Neural cell (in vitro differentiated cells): ENCODE results near the gene CTNNA2. TPM values are rescaled to one million over a fixed set of nuclear protein-coding genes. Genes with fewer than 3 reads are reported as not detected.

Source experiments
- H2AFZ ChIP-seq: fragments of 200-600, 300-800 bp; sonication (generic), shearing (Covaris generic); 2 replicates; pipeline ENCODE4 v1.6.0; 2014; ENCODE audit warnings: low read depth, mild to moderate bottlenecking, antibody characterized with exemption, low read length, moderate library complexity
- H3F3A ChIP-seq: fragments of 200-600 bp; shearing (Covaris generic); 2 replicates; pipeline ENCODE4 v1.6.1; 2016; ENCODE audit warnings: mild to moderate bottlenecking, moderate library complexity, mixed read lengths, antibody characterized with exemption, low read length; ENCODE audit not compliant: insufficient read depth, poor library complexity, severe bottlenecking
- H3K27ac ChIP-seq: fragments of 200-600, 300-800 bp; sonication (generic), shearing (Covaris generic); 2 replicates; pipeline ENCODE4 v1.5.1; 2014; ENCODE audit warnings: mild to moderate bottlenecking, low read length, moderate library complexity
- H3K27me3 ChIP-seq: fragments of 300-800, 200-600 bp; sonication (generic), shearing (Covaris generic); 2 replicates; pipeline ENCODE4 v1.6.0; 2014; ENCODE audit warnings: mild to moderate bottlenecking, low read depth, low read length, moderate library complexity; ENCODE audit not compliant: insufficient read depth
- H3K36me3 ChIP-seq: fragments of 300-800, 200-600 bp; sonication (generic), shearing (Covaris generic); 2 replicates; pipeline ENCODE4 v1.5.1; 2014; ENCODE audit warnings: mild to moderate bottlenecking, antibody characterized with exemption, low read length, moderate library complexity; ENCODE audit not compliant: insufficient read depth
- H3K4me2 ChIP-seq: fragments of 300-800, 200-600 bp; sonication (generic), shearing (Covaris generic); 2 replicates; pipeline ENCODE4 v1.6.0; 2014; ENCODE audit warnings: mild to moderate bottlenecking, low read length
- H3K4me3 ChIP-seq: fragments of 300-800, 200-600 bp; sonication (generic), shearing (Covaris generic); 2 replicates; pipeline ENCODE4 v1.5.1; 2014; ENCODE audit warnings: mild to moderate bottlenecking, low read length, moderate library complexity
- H3K79me2 ChIP-seq: fragments of 200-600 bp; shearing (Covaris generic); replicated peaks from 2 replicates; pipeline ENCODE4 v1.6.0; 2014; ENCODE audit warnings: mild to moderate bottlenecking, low read length, moderate library complexity; ENCODE audit not compliant: insufficient read depth
- H3K9ac ChIP-seq: fragments of 300-800, 200-600 bp; sonication (generic), shearing (Covaris generic); 2 replicates; pipeline ENCODE4 v1.6.1; 2016; ENCODE audit warnings: mild to moderate bottlenecking, low read length, mixed read lengths
- H3K9me2 ChIP-seq: fragments of 200-600 bp; shearing (Covaris generic); 2 replicates; pipeline ENCODE4 v1.6.1; 2016; ENCODE audit warnings: mild to moderate bottlenecking, low read length, mixed read lengths; ENCODE audit not compliant: insufficient read depth
- H3K9me3 ChIP-seq: fragments of 200-600, 300-800 bp; sonication (generic), shearing (Covaris generic); 2 replicates; pipeline ENCODE4 v1.6.1; 2016; ENCODE audit warnings: mild to moderate bottlenecking, mixed run types, low read length, moderate library complexity, mixed read lengths
- H4K20me1 ChIP-seq: fragments of 200-600 bp; shearing (Covaris generic); 2 replicates; pipeline ENCODE4 v1.6.1; 2016; ENCODE audit warnings: mild to moderate bottlenecking, mixed run types; ENCODE audit not compliant: insufficient read depth
- MXI1 ChIP-seq: fragments of 450-650 bp; conservative IDR thresholded peaks from 2 replicates; pipeline ENCODE4 v1.6.1; 2014; ENCODE audit warnings: antibody characterized with exemption, mild to moderate bottlenecking; ENCODE audit not compliant: poor library complexity, severe bottlenecking
- POLR2AphosphoS5 ChIP-seq: IDR thresholded peaks from 2 replicates; pipeline ENCODE4 v1.6.1; 2012
- RAD21 ChIP-seq: fragments of 450-650 bp; conservative IDR thresholded peaks from 2 replicates; pipeline ENCODE4 v1.6.1; 2014; ENCODE audit warnings: antibody characterized with exemption, mild to moderate bottlenecking, moderate library complexity
- SMC3 ChIP-seq: fragments of 450-650 bp; conservative IDR thresholded peaks from 2 replicates; pipeline ENCODE4 v1.6.1; 2014; ENCODE audit warnings: antibody characterized with exemption, mild to moderate bottlenecking, moderate library complexity; ENCODE audit not compliant: poor library complexity
- TAF1 ChIP-seq: IDR thresholded peaks from 2 replicates; pipeline ENCODE4 v1.6.1; 2012; ENCODE audit warnings: low read depth
- polyA plus RNA-seq: library from polyadenylated mRNA; depleted of rRNA; stranded (reverse); fragments of >200 nt; gene quantifications from 2 replicates; pipeline ENCODE4 v1.2.3, GENCODE V29; 2014
- TF ChIP-seq, protein P1 (sequence below): IDR thresholded peaks from 2 replicates; pipeline ENCODE4 v1.6.1; 2012; ENCODE audit warnings: borderline replicate concordance
- TF ChIP-seq, protein P2 (sequence below): fragments of 450-650 bp; IDR thresholded peaks from 2 replicates; pipeline ENCODE4 v1.5.1; 2014; ENCODE audit warnings: antibody characterized with exemption, mild to moderate bottlenecking, moderate library complexity; ENCODE audit not compliant: poor library complexity, severe bottlenecking

CTNNA2 gene
- polyA plus RNA-seq, 1 donor from 2014 or later, result 194 TPM

DNA sequence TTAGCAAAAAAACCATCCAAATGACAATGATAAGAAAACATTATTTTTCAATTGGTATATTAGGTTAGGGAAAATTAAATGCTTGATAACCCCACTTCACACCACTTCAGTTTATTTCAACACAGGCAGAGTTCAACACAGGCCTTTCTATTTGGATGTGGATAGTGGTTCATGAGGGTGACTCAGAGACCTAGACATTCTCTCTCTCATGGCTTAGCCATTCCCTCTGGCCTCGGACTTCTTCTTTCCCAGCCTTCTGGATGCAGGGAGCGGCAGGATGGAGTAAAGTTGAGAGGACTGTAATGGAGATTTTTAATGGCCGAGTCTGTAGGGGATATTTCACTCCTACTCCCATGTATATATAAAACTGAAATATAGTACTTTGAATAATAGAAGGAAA lies 109.7 kb downstream of the CTNNA2 start:
- Histone ChIP-seq H3K9me2 (no peaks in the 10 kb centered on the region), H3K27ac (no peak overlapping the region), H3K79me2 (no peaks in the 10 kb centered on the region), H2AFZ (no peak overlapping the region), H3K9ac (no peak overlapping the region), H3K4me3 (no peak overlapping the region), H3F3A (no peaks in the 10 kb centered on the region), H3K9me3 (no peaks in the 10 kb centered on the region), H3K27me3 (no peaks in the 10 kb centered on the region), H3K4me2 (no peak overlapping the region), H4K20me1 (no peaks in the 10 kb centered on the region), H3K36me3 (no peaks in the 10 kb centered on the region)
- TF ChIP-seq TAF1, result no peak
- TF ChIP-seq, protein P1, sequence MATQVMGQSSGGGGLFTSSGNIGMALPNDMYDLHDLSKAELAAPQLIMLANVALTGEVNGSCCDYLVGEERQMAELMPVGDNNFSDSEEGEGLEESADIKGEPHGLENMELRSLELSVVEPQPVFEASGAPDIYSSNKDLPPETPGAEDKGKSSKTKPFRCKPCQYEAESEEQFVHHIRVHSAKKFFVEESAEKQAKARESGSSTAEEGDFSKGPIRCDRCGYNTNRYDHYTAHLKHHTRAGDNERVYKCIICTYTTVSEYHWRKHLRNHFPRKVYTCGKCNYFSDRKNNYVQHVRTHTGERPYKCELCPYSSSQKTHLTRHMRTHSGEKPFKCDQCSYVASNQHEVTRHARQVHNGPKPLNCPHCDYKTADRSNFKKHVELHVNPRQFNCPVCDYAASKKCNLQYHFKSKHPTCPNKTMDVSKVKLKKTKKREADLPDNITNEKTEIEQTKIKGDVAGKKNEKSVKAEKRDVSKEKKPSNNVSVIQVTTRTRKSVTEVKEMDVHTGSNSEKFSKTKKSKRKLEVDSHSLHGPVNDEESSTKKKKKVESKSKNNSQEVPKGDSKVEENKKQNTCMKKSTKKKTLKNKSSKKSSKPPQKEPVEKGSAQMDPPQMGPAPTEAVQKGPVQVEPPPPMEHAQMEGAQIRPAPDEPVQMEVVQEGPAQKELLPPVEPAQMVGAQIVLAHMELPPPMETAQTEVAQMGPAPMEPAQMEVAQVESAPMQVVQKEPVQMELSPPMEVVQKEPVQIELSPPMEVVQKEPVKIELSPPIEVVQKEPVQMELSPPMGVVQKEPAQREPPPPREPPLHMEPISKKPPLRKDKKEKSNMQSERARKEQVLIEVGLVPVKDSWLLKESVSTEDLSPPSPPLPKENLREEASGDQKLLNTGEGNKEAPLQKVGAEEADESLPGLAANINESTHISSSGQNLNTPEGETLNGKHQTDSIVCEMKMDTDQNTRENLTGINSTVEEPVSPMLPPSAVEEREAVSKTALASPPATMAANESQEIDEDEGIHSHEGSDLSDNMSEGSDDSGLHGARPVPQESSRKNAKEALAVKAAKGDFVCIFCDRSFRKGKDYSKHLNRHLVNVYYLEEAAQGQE, result no peak
- TF ChIP-seq POLR2AphosphoS5, result no peak
- TF ChIP-seq MXI1, result no peak
- no peak for TF ChIP-seq RAD21
- TF ChIP-seq SMC3, result no peak
- TF ChIP-seq, protein P2, sequence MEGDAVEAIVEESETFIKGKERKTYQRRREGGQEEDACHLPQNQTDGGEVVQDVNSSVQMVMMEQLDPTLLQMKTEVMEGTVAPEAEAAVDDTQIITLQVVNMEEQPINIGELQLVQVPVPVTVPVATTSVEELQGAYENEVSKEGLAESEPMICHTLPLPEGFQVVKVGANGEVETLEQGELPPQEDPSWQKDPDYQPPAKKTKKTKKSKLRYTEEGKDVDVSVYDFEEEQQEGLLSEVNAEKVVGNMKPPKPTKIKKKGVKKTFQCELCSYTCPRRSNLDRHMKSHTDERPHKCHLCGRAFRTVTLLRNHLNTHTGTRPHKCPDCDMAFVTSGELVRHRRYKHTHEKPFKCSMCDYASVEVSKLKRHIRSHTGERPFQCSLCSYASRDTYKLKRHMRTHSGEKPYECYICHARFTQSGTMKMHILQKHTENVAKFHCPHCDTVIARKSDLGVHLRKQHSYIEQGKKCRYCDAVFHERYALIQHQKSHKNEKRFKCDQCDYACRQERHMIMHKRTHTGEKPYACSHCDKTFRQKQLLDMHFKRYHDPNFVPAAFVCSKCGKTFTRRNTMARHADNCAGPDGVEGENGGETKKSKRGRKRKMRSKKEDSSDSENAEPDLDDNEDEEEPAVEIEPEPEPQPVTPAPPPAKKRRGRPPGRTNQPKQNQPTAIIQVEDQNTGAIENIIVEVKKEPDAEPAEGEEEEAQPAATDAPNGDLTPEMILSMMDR, result no peak

DNA sequence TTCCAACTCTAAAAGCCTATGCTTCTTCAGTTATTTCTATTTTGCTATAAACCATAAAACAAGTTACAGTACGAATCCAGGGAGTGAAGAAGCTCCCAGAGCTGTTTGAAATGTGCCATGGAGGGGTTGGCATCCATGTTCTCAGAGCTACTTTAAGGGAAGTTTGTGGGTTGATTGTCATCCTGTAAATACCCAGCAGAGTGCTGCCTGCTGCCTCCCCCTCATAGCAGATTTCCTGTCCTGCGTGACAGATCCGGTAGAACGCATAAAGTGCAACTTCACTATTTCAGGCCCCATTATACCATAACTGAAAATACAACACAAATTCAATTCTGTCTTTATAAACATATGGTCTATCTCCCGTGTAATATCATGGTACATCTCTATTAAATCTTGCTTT lies 114.4 kb downstream of the CTNNA2 start:
- no peak overlapping the region for H2AFZ ChIP-seq
- H3K9ac ChIP-seq, result no peak overlapping the region
- H3K9me2 ChIP-seq, result no peaks in the 10 kb centered on the region
- no peaks in the 10 kb centered on the region for H3F3A ChIP-seq
- no peaks in the 10 kb centered on the region for H3K27me3 ChIP-seq
- H3K79me2 ChIP-seq, result no peaks in the 10 kb centered on the region
- TF ChIP-seq, protein P1, result no peak
- no peaks in the 10 kb centered on the region for H3K36me3 ChIP-seq
- H4K20me1 ChIP-seq, result no peaks in the 10 kb centered on the region
- H3K27ac ChIP-seq, result no peak overlapping the region
- no peak overlapping the region for H3K4me2 ChIP-seq
- no peak overlapping the region for H3K4me3 ChIP-seq
- H3K9me3 ChIP-seq, result no peaks in the 10 kb centered on the region
